Stimulated activated naive CD4-positive, alpha-beta T cell (primary cell): ENCODE data around the gene CDH11.

ENCODE experiments used
- DNase-seq, 6 experiments: peaks; one replicate each; lab custom pipeline; 2025; lab: John Stamatoyannopoulos, UW

Gene CDH11

DNA sequence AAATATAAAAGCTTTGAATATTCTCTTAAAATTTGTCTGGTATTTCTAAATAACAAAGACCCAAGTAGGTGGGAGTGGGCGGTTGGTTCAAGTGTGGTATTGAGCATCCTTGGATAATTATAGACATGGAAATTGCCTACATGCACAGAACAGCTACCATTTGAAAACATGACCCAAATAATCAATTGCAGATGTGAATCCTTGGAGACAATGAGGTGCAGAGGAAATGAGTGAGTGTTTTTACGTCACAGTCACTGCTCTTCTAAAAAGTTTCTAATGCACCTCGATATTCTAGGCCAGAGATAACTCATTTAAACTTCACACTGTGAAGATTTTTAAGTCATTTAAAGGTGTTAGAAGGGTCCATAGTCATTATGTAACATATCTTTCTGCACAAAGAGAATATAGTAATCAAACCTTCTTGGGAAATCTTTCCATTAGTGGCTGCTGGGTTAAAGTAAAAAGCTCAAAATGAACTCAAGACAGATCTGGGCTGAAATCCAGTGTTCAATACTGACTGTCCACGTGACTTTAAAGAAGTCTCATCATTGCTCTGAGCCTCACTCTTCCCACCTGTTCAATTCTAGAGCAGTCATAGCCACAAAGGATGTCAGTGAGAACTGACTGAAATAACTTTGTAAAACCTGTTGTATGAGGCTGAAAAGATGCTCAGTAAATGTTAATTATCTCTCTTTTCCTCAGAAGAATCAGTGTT is 144.5 kb downstream of the CDH11 start:
- no peak for DNase-seq

DNA sequence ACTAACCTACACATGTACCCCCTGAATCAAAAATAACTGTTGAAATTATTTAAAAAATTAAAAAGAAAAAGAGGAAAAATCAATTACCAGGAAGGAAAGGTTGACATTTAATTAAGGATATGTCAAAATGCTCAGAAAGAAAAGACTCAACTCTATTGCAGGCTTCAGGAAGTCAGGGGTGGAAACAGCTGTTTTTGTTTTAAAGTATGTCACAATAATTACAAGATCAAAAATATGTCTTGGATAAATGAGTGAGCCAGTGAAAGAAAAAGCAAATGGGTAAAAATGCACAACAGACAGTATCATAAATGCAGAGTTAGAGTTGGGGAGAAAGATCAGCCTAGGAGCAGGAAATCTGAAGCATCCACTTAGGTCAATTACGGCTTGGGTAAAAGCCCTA is 146.0 kb downstream of the CDH11 start:
- no peak for DNase-seq

DNA sequence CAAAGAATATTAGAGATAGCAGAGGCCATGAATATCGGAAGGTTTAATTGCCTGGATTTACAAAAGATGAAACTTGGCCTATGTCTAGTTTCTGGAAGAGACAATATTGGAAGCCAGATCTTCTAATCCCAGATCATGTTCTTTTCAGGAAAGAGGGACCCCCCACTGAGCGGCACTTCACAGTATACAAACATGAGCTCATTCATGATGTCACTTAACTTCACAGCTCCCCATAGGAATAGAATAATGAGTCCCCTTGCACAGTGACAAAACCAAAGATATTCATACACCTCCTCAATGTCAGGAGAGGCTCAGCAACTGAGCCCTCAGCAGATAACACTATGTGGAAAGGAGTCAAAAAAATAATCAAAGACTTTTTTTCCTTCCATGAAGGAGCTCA is 147.5 kb downstream of the CDH11 start:
- DNase-seq: no peak

DNA sequence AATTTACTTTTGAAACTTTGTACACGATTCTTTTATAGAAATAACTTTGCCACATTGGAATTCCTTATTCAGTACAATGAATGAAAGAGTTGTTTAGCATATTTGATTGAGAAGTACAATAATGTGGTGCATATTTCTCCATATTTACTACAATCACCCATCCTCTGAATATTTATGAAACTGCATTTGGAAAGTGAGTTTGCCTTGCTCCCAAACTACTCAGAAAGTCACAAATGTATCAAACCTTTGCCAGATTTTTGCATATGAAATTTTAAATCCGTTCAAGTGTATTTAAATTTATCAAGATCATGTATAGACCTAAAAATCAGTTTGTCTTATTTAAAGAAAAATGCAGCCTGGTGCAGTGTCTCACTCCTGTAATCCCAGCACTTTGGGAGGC is 148.7 kb downstream of the CDH11 start:
- no peak for DNase-seq

DNA sequence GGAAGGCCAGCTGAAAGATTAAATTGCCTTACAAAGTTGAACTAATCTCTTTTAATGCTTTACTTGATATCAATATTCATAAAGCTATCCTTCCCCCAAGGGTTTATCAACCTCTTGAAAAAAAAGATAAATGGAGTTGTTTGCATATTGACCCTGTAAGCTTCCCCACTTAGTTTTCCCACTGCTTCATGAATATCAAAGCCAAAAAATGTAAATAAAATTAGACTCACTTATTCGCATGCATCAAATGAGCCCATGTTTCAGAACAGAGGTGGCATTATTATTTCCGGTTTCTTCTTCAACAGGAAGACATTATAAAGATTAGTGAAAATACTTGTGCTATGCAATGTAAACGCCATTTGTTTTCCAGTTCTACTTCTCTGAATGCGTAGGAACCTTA is 150.7 kb downstream of the CDH11 start:
- no peak for DNase-seq

DNA sequence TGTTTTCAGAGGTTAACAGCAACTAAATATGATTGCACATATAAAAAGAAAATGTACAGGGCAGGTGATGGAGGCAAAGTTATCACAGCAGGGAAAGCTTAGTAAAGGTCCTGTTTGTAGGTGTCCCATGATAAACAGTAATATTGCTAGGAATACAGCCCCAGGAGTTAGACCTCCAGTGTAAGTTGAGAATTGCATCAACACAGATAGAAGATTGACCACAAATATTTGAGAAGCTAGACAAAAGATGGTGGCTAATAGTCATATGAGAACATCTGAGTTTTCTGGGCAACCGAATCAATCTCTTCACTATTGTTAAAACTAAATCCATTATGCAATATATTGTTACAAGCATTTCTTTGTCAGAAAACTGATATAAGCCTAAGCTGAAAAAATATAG is 152.6 kb downstream of the CDH11 start:
- DNase-seq: no peak

DNA sequence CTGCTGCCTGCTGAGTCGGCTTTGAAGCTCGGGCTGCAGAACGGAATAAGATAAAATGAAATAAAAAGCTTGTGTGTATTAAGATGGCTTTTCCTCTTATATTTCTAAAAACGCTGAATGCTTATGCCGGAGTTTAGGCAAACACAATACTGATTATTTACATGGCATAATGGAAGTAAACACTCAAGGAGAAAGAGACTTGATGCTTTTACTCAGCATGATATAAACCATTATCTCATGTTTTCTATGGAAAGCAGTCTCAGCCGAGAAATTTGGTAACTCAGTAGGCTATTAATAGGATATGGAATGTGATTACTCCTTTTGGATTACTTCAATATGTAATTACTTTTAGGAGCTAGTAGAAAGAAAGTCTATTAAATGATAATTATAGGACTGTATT is 153.3 kb downstream of the CDH11 start:
- DNase-seq: no peak

DNA sequence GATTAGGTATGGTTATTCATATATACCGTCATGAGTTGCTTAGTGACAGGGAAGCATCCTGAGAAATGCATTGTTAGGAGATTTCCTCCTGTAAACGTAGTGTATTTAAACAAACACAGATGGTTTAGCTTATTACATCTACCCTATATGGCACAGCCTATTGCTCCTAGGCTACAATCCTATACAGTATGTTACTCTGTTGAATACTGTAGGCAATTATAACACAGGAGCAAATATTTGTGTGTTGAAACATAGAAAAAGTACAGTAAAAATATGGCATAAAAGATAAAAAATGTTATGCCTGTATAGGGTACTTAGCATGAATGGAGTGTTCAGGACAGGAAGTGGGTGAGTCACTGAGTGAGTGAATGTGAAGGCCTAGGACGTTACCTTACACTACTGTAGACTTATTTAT is 157.7 kb downstream of the CDH11 start:
- no peak for DNase-seq

DNA sequence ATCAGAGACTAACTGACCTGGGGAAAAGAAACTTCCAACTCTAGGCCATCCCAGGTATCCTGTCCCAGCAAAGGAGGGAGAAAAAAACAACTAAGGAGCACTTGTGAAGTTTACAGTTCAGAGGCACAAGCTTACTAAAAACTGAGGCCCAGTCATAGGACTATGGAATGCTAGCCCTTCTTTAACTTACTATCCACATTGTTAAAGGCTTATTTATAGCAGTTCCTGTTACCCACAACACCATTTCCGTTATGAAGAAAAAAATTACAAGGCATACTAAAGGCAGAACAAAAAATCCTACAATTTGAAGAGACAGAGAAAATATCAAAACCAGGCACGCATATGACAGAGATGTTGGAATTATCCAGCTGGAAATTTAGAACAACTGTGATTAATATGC is 159.1 kb downstream of the CDH11 start:
- no peak for DNase-seq

DNA sequence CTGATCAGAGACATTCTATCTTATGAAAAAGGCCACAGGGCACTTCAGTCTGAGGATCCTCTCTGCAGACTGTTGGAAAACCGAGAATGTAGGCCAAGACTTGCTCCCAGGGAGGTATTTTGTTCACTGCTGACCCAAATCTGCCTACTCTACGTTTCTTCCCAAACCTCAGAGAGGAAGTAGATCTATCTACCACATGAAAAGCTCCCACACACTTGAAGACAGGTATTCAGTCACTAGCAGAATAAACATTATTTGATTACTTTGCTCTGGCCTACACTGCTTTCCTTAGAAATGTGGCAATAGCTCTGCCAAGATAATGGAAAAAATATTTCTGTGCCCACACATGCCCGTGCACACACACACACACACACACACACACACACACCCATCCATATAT is 164.6 kb downstream of the CDH11 start:
- DNase-seq: no peak

DNA sequence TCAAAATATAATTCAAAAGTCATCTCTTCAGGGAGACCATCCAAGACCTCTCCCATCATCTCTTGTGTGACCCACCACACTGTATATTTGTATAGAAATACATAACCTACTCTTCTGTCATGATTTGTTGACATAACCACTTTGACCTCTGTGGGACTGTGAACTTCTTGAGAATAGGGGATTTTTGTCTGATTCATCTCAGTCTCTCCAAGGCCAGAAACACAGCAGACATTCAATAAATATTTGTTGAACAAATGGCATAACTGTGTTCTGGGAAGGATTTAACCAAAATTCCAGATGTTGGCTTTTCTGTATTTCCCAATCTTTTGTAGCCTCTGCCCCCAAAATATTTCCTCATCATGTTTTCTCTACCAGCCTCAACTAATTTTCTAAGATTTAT is 169.7 kb downstream of the CDH11 start:
- no peak for DNase-seq

DNA sequence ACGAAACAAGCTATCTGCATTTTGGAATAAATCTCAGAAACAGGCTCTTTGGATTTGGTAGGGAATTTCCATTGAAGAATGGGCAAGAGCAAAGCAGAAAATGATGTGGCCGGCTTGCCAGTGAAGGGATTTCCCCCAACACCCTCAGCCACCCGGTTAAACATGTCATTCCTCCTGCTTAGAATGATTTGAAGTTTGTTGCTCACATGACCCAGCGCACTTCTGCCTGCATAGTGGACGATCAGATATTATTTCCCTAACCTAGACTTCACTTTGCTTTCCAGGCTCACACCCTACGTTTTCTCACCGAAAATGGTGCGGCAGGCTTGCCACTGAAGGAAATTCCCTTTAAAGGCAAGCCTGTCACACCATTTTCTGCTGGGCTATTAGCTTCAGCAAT is 170.7 kb downstream of the CDH11 start:
- DNase-seq: no peak

DNA sequence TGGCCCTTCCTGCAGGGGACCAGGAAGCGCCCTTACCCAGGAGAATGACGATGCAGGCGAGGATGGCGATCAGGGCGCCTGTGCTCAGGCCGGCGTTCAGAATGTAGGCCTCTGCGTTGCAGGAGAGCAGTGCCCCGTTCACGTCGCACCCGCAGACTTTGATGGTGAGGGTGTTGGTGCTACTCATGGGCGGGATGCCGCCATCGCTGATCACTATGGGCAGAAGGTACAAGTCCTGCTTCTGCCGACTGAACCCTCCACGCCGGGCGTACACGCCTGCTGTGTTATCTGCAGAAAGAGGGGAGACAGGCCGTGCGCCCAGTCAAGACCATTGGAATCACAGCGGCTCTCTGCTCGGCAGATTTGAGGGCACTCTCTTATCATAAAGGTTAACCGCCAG is 171.1 kb downstream of the CDH11 start:
- no peak for DNase-seq

DNA sequence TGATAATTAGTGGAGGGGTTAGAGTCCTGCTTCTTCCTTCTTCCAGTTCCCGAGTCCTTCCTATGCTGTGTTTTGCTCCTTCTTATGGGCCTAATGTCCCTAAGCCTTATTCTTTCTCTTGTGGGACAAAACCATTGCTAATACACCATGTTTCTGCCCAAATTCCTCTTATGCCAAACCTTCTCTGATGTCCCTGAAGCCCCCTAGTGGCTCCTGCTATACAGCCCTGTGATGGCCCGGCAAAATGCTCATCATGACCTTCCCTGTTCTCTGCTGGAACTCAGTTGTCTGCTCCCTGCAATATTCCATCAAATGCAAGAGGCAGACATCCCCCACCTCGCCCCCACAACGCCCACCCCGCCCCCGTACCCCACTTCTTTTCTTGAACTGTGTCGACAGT is 171.6 kb downstream of the CDH11 start:
- DNase-seq: no peak

DNA sequence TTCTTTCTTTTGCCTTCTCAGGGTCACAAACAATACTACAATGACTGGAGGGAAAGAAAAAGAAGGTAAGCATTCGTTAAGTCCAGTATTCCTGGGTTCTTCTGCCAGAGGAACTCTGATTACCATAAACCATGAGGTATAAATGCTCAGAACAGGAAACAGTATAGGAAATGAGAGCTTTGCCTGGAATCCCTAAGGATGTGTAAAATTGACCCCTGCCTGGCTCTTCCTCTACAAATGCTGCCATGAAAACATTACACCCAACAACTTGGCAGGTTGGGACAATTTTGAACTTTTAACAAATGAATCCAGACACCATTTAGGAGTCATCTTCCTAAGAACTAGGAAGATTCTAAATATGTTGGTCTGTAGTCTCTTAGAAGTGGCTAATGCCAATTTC is 173.8 kb downstream of the CDH11 start:
- no peak for DNase-seq

DNA sequence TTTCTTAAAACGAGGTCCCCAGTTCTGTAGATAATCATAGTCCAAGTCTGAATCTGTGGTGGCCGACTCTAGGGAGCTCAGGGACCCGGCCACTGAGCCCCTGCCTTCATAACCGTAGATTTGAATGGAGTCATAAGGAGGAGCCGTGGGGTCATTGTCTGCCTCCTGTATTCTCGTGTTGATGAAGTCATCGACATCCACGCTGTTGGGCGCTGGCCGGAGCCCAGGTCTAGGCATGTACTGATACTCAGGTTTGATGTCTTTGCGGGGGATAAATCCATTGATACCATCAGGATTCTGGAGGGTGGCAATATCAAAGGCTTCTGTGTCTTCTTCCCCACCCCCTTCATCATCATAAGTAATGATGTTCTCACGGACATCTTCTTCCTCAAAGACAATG is 174.2 kb downstream of the CDH11 start:
- DNase-seq: no peak

DNA sequence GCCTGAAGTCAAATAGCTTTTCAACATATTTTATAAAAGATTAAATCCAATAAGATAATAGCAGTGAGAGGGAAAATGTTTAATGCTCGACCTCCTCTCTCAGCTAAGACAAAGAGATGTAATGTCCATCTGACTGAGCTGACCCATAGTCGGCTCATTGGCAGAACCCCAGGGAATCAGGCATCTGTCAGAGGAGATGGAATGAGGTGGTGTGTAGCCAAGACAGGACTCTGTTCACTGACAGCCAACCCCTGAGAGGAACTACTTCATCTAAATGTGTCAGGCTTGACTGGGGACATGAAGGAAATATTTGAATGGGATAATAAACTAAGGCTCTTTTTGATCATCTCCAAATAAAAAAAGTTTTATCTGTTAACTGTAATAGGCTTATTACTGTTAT is 188.0 kb downstream of the CDH11 start:
- DNase-seq: no peak

DNA sequence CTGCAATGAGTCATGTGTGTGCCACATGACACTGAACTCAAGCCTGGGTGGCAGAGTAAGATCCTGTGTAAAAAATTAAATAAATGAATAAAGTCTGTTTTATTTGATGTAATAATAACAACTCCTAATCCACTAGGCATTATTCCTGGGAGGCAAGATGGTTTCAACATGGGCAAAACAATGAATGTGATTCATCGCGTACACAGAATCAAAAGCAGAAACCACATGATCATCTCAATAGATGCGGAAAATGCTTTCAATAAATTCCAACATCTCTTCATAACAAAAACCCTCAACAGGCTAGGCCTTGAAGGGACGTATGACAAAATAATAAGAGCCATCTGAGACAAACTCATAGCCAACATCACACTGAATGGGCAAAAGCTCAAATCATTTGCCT is 195.4 kb downstream of the CDH11 start:
- no peak for DNase-seq

DNA sequence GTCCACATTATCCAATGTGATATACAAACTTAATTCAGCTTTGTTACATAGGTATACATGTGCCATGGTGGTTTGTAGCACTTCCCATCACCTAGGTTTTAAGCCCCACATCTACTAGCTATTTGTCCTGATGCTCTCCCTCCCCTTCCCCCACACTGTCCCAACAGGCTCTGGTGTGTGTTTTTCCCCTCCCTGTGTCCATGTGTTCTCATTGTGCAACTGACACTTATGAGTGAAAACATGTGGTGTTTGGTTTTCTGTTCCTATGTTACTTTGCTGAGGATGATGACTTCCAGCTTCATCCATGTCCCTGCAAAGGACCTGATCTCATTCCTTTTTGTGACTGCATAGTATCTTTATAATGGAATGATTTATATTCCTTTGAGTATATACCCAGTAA is 196.7 kb downstream of the CDH11 start:
- no peak for DNase-seq

DNA sequence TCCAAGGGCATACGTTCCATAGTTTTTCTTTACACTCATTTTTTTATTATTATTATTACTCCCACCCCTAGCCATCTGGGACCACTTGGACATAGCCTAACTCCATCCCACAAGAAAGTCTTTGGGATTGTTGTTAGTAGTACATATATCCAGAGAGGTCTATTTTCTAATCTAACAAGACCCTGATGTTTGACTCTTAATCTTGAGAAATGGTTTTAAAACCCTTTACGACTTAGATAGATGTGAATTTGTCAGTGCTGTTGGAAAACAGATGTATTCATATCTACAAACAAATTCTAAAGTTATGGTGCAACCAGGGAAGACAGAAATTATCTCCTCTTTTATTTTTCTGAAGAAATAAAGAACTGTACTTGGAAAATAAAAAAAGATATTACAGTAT is 197.8 kb downstream of the CDH11 start:
- no peak for DNase-seq

DNA sequence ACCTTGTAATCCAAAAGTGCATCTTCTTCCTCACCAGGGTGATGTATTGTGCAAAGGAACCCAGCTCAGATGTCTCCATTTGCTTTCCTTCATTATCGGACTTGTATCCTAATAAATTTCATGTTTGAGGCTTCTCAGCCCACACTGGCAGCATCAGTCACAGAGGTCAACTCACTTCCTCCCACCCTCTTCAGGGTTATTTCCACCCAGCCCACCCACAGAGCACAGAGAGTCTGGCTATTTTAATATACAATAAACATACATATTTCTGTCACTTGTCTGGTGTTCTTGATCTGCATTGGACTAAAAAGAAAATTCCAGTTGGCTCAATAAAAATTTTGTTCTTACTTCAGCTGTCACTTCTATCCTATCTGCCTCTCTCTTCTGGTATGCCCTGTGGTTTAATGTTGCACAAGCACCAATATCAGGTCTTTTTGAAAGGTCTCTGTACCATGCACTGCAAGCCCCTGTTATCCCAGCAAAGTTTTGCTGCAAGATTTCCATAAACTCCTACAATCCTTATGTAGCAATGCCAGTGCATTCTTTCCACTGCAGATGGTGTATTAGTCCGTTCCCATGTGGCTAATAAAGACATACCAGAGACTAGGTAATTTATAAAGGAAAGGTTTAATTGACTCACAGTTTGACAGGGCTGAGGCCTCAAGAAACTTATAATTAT is 201.8 kb downstream of the CDH11 start:
- DNase-seq: no peak

DNA sequence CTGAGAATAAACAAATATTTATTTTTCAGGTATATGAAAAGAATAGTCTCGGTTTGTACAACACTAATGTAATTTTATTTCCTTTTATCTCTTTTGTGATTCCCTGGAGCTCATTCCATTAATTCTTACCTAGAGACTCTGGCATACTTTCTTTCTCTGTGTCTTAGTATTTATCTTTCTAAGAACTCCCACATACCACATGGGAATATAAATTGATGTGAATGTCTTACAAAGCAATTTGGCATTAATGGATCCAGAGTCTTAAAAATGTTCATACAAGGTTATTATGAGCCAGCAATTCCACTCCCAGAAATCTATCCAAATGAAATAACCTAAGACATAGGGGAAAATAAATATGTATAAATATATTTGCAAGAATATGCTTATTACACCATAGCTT is 202.7 kb downstream of the CDH11 start:
- DNase-seq: no peak

DNA sequence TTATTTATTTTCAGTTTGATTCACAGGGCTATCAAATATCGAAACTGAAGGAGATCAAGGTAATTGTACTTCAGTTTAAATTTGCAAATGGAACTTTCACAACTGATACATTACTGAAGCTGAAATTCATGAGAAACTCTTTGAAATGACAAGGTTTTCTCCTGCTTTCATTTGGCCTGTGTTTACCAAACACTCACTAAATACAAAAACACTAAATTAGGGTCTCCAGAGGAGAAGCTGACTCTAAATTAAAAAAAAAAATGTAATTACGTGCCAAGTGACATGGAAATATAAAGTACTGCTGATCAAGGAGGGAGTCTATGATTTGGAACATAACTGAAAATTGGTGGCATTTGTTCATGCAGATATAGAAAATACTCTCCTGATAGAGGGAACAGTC is 205.8 kb downstream of the CDH11 start:
- no peak for DNase-seq

DNA sequence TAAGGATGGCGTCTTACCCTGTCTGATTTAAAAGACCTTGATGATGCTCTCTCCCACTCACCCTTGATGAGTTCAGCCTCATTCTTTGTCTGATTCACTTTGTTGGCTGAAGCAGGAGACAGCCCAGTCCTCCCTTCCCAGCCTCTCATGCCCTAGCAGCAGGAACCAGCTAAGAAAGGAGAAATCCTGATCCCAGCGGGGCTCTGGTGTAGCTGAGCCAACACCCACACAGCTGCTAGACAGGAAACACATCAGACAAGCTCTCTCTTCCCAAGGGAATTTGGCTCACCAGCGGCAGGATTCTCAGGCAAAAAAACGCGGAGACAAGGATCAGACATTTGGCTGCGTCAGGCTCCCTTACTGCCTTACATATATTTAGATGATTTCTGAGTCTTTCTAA is 211.5 kb downstream of the CDH11 start:
- DNase-seq: no peak
